ENCODE results near the gene LRP2.
"Not testable (repeated sequence)": the region's sequence is repeated elsewhere in the genome, so short reads cannot be mapped to it uniquely, and the experiment has no call there.

LRP2 gene

DNA sequence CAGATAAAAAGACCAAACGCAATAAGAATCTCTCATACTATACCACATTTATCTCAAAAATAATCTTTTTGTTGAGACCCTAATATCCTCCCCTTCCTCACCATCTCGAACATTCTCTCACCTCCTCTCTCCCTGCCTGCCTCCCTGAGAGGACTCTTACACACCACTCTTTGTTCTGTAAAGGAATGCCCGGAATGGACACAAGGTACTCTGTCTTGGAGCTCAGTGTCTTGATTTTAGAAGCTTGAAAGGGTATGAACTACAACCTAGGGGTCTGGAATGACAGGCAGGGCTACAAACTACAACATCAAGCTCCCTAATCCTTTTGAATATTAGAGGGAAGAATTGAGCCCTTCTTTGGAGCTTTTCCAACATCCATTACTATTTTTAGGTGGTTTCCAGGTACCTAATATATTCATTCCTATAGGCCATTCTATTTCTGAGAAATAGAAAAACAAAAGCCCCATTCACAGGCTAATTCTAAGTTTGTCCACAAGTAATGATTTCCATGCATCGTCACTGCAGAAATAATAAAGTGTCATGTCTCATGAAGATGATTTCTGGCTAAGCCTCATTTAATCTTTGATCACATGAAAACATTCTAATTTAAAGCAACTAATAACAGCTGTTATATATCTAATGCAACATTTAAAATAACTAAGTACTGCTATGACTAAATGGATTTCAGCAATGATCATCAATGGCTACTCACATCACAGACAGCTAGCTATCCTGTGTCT, 60.6 kb downstream of the LRP2 start:
- no peak for DNase-seq (ENCODE audit: low read depth in 3 of 3)

DNA sequence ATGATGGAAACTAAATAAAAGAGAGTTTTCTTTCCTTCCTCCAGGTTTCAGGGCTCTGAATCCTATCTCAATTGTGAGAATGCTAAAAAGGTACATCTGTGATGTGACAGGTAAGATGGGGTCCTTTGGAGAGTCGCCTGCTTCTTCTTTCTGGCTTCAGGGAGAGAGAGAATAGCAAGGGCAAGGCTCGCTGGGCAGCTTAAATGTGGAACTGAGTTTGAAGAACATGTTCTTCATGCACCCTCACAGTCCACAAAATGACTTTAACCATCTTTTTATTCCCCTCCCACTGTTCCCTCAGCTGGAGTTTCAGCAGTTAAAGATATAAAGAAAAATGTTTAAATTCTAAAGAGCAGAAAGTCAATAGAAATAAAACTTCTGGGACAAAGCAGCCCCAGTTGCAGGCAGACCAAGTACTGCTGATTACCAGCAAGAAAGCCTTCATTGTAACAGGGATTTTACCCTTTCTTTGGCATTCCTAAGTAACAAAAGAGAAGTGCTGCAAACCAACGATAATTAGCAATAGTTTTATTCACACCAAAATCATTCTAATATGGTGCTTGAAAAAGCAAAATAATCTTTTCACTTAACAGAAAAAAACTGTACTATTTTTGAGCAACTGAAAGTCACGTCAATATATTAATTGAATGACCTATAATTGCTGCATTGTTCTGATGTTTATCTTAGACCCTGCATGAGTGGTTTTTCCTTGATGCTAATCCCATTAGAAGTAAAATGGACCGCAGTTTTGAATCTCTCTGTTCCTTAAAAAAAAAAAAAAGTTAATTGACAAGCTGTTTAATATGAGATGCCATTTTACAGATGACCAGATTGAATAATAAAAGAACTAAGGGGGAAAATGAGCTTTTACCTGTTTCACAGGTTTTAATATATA, 61.5 kb downstream of the LRP2 start:
- no peak for DNase-seq (ENCODE audit: low read depth in 3 of 3)

DNA sequence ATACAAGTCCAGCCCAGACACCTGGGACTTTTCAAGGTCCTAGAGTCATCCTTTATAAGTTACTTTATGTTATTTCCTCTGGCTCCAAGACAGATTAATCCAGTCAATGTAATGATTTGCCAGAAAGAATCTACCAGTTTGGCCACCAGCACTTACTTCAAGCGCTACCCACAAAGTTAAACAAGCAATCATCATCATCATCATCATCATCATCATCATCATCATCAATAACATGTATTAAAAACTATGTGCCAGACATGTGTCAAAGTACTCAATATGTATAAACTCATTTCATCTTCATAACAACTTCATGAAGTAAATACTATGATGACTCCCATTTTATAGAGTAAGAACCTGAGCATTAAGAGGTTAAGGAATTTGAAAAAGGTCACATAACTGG, 64.3 kb downstream of the LRP2 start:
- DNase-seq (ENCODE audit: low read depth in 3 of 3): no peak

DNA sequence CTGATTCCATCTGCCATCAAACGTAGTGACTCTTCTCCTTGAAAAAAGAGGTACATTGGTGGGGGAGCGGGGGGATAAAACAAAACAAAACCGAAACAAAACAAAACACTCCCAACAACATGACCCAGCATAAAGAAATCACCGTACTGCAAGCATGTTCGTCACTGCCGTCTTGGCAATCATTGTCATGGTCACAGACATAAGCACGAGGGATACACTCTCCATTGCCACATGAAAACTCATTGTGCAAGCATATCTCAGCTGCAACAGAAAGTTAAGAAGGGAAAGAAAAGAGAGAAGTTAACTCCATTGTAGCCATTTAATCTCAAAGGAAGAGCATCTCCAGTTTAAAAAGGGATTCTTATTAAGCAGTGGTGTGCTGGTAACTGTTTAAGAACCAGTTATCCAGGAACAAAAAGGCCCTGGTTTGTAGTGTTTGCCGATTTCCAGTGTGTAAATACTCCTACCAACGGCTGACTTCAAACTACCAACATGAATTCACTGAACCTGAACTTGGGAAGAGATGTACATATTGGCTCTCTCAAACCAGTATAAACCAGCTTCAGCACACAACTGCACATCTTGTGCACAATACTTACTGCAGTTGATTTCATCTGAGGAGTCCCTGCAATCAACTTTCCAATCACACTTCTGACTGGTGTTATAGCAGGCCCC, 68.2 kb downstream of the LRP2 start:
- no peak for DNase-seq (ENCODE audit: low read depth in 3 of 3)

DNA sequence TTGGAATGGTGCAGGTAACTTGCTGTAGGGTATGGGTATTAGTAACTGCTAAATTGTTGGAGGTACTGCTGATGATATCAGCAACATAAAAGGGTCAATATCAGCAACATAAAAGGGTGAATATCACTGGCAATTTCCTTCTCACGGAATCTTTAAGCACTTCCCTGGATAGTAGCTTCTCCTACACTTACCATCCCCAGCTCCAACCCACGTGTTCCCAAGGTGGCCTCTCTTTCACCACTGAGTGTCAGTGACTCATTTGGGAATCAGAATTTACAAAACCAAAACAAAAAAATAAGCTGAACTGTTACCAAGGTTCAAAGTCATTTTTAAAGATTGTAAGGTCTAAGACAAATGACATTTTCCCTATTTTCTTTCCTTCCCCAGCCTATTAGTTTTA, 70.8 kb downstream of the LRP2 start:
- DNase-seq (ENCODE audit: low read depth in 3 of 3): no peak

DNA sequence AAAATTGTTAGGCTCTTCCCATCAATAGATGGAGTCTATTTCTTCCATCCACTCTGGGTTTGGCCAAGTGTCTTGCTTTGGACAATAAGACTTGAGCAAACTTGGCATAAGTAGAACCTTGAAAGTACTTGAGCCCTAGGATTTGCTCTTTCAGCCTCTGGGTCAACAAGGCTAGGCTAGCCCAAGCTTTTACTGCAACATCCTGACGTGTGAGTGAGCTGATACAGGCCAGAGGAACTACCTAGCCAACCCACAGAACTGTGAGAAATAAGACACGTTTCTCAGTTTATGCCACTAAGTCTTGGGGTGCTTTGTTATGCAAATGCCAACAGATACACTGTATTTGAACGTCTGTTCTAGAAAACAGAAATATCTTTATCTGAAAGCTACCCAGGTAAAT, 71.9 kb downstream of the LRP2 start:
- no peak for DNase-seq (ENCODE audit: low read depth in 3 of 3)

DNA sequence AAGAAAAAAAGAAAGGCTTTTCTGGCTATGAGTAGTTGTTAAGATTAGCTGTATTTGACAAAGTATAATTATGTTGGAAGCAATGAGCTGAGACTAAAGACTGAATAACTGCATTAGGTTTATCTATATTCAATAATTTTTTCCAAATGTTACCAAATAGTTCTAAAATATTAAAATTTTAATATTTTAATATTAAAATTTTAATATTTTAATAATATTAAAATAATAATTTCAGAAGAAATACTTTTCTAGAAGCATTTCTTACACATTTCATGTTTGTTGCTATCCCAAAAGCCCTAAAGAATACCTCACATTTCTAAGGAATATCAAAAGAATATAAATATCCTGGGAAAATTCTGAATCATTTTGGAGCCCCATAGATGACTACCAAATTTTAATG, 74.7 kb downstream of the LRP2 start:
- no peak for DNase-seq (ENCODE audit: low read depth in 3 of 3)

DNA sequence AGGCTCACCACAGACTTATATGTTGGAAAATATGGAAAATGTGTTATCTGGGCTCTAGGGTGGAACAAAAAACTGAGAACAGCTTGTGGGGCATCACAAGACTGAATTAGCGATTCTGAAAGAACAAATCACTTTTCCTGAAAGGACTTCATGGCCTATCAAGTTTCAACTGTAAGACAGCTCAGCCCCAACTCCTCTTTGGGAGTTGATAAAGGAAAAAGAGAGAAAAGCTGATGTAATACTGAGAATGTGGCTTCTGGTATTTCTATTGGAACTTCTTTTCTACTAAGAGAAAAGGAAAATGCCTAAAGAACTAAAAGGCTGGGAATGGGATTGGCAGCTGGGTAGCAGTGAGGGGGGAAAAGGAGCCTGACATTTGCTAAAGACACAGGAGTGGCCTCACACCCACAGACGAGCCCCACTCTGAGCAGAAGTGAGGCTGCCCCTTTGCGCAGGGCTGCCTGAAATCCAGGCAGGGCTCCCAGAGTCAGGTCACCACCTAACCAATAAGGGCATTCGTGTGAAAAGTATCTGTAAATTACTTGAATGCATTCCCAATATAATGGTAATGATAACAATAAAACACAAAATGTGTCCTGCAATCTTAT, 75.6 kb downstream of the LRP2 start:
- no peak for DNase-seq (ENCODE audit: low read depth in 3 of 3)

DNA sequence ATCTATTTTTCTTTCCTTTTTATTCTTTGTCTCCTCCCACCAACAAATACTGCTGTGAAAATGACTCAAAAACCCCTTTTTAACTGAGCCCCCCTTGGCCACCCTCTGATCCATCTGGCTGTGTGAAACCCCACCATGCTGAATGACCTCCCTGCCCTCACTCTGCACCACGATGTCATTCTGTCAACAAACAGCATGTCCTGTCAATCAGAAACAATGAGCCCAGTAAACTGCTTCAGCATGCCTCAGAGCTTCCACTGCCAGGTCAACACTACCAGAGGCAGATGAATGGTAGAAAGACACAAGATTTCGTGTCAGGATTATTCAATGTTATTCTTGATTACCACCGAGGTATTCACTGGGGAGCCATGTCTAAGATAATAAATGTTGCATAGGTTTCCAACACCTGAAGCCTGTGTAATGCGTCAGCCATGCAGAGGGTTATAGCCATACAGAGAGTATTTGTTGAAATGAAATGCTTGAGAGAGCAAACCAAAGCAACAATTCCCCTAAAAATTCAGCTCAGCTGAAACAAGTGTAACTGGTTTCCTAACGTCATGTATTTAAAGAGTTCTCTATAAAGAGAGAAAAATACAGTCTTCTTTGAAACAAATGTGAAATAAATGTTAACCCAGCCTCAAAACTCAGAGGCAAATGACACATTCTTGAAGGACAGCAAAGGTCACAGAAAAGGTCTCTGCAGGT, 76.7 kb downstream of the LRP2 start:
- DNase-seq (ENCODE audit: low read depth in 3 of 3): no peak

DNA sequence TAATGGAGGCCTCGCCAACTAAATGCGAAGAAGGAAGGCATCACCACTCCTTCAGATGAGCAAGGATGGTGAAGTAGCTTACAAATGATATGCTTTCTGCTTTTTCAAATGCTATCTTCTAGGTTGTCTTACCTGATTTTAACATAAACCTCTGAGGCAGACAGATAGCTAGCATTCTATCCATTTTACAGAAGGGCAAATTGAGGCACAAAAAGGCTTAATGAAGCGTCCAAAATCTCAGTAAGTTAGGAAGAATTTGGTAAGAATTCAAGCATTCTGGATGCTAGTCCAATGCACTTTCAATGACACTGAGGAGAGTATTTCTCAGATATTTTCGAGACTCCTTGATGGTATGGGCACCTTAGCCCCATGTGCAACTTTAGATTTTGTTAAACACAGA, 81.8 kb downstream of the LRP2 start:
- no peak for DNase-seq (ENCODE audit: low read depth in 3 of 3)

DNA sequence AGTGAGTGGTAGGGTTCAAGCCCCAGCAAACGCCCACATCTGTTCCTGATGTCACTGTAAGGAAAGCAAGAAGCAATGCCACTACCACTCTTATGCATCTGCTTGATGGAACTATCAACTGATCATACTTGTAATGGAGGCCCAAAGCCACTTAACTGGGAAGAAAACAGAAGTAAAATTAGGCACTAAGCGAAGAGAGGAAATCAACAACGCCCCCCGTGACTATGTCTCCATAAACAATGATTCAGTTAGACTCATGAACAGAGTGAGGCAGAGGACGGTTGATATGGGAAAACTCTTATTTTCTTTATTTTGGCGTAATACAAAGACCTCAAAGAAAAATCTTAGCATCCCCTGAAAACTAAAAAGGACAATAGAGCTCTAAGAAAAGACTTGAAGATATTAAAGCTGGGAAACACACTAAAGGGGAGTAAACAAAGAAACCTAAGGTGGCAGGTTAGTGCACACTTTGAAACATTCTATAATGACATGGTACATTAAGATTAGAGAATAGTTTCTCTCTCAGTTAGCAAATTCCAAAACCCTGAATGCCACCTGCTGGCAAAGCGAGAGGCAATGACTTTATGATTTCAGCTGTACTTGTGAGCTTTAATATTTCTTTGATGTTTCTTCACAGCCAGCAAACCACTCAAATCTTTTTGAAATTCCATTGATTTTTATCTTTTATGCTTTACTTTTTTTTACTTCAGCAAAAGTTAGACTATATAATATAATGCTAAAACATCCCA, 86.5 kb downstream of the LRP2 start:
- DNase-seq (ENCODE audit: low read depth in 3 of 3): no peak

DNA sequence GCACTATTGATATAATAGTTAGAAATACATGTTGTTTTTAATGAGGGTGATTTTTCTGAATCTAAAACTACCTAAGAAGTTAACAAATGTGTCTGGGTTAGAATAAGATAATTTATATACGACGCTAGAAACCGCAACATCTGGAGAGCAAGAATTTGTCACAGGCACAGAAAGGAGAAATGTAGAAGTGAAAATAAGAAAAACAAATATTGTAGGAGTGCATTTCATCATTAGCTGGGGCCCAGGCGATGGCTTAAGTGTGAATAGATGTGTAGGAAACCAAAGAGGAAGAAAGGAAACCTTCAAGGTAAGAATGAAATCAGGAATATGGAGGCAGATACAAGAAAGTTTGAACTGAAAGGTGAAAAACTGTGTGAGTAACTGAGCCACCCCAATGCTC, 90.3 kb downstream of the LRP2 start:
- no peak for DNase-seq (ENCODE audit: low read depth in 3 of 3)

DNA sequence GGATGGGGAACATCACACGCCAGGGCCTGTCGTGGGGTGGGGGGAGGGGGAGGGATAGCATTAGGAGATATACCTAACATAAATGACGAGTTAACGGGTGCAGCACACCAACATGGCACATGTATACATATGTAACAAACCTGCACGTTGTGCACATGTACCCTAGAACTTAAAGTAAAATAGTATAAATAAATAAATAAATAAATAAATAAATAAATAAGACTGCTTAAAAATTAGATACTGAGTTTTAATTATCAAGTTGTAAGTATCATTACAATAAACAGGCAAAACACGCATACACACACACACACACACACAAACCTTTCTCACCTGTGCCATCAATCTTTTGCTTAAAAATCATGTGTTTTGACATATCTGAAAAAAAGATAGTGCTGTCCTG, 91.8 kb downstream of the LRP2 start:
- not testable (repeated sequence) for DNase-seq (ENCODE audit: low read depth in 3 of 3)

DNA sequence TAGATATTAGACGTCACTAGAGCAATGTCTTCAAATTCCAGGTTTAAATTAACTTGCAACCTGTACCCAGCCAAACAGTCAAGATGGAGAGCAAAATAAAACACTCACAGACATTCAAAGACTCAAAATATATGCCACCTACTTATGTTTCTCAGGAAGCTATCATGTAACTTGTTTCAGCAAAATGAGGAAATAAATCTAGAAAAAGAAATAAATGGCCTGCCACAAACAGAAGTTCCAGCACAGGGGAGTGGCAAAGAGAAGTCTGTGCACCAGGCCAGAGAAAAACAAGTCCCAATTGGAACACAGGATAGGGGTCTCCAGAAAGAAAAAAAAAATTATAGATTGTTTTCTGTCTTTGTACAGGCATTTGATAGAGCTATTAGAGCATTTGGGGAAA, 96.7 kb downstream of the LRP2 start:
- DNase-seq (ENCODE audit: low read depth in 3 of 3): no peak

DNA sequence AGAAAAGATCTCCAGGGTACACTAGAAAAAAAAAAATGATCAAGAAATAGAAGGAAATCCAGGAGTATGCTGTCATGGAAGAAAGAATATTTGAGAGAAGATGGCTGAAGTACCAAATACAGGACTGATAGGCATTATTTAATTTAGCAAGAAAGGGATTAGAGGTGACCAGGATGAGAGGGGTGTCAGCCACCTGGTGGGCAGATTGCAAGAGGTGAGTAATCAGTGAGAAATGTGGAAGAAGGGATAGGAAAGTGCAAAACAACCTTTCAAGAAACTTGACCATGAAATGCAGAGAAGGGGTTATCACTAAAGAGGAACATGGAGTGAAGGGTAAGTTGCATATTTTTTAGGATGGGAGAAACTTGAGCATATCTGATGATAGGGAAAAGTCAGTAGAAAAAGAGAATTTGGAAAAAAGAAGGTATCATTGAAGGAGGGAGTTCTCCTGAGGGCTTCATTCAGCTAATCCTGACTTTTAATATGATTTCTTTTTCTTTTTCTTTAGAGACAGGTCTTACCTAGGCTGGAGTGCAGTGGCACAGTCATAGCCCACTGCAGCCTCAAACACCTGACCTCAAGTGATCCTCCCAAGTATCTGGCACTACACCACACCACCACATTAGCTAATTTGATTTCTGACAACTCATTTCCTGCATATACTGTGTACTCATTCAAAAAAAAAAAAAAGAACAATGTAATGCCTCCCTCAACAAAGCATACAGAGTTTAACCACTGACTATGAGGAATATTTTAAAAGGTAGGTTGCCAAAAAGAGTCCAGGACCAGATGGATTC, 101.3 kb downstream of the LRP2 start:
- DNase-seq (ENCODE audit: low read depth in 3 of 3): no peak

DNA sequence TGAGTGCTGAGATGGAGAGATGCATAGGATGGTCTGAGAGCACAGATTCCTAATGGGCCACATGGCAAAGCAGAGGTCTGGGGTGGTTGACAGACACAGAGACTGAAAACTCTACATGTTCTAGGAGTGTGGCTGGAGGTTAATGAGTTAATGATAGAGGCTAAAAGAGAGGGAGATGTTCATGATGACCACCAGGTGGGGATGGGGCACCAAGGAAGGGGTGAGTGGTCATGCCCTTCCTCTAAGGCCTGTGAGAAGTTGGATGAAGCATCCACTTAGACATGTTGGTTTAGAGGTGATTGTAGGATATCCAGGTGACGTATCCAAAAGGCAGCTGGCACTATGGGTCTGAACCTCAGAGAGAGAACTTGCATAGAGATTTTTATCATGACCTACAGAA, 102.1 kb downstream of the LRP2 start:
- DNase-seq (ENCODE audit: low read depth in 3 of 3): no peak

DNA sequence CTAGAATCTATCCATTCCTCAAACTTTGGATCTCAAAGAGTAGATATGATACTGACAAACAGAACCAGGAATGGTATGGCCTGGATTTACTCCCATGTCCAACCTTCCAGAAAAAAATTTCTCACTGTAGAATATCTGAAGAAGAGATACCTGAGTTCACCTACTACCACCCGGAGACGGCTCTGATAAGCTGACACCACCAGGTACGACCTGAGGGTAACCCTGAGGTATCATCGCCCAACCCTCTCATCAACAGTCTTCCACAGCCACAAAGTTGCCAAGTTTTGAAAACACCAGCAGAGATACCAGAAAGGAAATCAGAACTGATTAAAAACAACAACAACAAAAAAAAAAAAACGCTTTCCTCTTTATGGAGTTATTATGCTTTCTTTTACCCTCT, 102.9 kb downstream of the LRP2 start:
- no peak for DNase-seq (ENCODE audit: low read depth in 3 of 3)

DNA sequence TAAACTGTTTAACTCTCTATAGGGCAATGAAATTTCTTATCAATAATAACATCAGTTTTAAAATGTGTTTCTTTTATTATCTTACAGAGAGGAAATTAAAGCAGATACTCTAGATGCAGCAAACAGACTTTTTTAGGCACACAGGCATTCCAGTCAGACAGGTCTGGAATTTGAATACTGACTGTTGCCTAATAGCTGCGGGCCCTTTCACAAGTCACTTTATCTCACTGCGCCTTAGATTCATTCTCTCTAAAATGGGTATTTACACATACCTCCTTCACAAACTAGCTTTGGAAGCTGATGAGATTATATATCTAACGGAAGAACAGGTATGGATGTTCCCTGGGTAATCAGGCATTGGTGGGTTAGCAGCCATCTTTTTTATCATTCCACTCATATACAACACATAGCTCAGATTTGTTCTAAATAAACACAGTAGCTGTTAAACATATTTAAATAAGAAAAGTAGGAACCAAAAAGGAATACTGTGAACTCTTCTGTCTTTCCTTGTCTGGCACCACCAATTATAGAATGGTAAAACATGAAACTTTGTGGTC, 104.2 kb downstream of the LRP2 start:
- no peak for DNase-seq (ENCODE audit: low read depth in 3 of 3)

DNA sequence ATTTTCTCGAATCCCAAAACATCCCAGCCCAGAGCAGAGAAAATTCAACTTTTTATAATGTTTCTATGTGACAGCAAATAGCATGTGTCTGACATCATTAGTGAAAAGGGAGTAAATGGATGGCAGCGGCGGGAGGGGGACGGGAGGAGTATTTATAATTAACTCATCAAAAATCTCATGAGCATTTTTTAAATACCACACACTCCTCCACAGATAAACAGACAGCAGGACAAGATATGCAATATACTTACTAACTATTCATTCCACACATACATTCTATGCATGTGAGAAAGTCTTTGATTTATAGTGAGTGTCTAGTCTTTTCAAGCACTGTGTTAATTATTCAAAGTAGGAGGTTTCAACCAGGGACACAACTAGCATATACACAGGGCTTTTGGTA, 107.6 kb downstream of the LRP2 start:
- DNase-seq (ENCODE audit: low read depth in 3 of 3): no peak

DNA sequence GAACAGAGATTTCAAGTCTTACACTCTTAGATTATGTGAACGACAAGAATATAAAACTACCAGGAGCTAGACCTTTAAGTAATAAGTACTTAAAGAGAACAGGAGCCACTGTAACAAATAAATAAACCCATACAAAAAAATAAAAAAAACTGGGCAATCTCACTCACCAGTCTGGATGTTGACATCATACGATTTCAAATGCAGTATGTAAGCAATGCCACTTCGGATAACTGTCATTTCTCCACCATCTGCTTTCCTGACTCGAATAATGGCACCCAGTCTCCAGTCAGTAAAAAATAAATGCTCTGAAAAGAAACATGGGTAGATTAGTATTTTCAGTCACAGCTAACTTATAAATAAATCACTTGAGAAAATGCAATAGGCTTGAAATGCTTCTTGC, 115.1 kb downstream of the LRP2 start:
- no peak for DNase-seq (ENCODE audit: low read depth in 3 of 3)

Measured in stimulated activated CD4-positive, alpha-beta T cell treated with anti-CD3 and anti-CD28 coated beads, TNF-alpha, amount 100 ng/mL, for 4 hours (primary cell).